DOHH2 (cell line): Measurements from ENCODE around the gene MBD2.
A peak's percentile ranks its signal among the peaks of the same experiment; 100 is the strongest.

Experiments used
- H3F3A ChIP-seq: fragments of 200-600 bp; sonication (generic), shearing (Covaris generic); 2 replicates; pipeline ENCODE4 v1.6.0; 2016; ENCODE audit warnings: antibody characterized with exemption, mild to moderate bottlenecking; ENCODE audit not compliant: control insufficient read depth, insufficient read depth
- H3K27ac ChIP-seq: fragments of 200-600 bp; sonication (generic); 2 replicates; pipeline ENCODE4 v1.5.1; 2014; ENCODE audit warnings: low read depth, mild to moderate bottlenecking, low read length, moderate library complexity
- H3K27me3 ChIP-seq: fragments of 200-600 bp; sonication (generic); 2 replicates; pipeline ENCODE4 v1.6.1; 2014; ENCODE audit warnings: mild to moderate bottlenecking, low read length, mixed read lengths; ENCODE audit not compliant: control insufficient read depth
- H3K36me3 ChIP-seq: fragments of 200-600 bp; sonication (generic); 2 replicates; pipeline ENCODE4 v1.6.1; 2014; ENCODE audit warnings: mild to moderate bottlenecking, low read length, moderate library complexity, mixed read lengths; ENCODE audit not compliant: control insufficient read depth
- H3K4me1 ChIP-seq: fragments of 200-600 bp; sonication (generic); 2 replicates; pipeline ENCODE4 v1.6.1; 2014; ENCODE audit warnings: mild to moderate bottlenecking, low read length, mixed read lengths; ENCODE audit not compliant: control insufficient read depth
- H3K4me2 ChIP-seq: fragments of 200-600 bp; sonication (generic); 2 replicates; pipeline ENCODE4 v1.6.0; 2014; ENCODE audit warnings: mild to moderate bottlenecking, low read length, moderate library complexity
- H3K4me3 ChIP-seq: fragments of 200-600 bp; sonication (generic); 2 replicates; pipeline ENCODE4 v1.5.1; 2014; ENCODE audit warnings: mild to moderate bottlenecking, low read length, mixed read lengths
- H3K79me2 ChIP-seq: fragments of 200-600 bp; sonication (generic); 2 replicates; pipeline ENCODE4 v1.6.1; 2014; ENCODE audit warnings: mild to moderate bottlenecking, low read length, mixed read lengths; ENCODE audit not compliant: control insufficient read depth
- H3K9me2 ChIP-seq: fragments of 200-600 bp; sonication (generic); replicated peaks from 2 replicates; pipeline ENCODE4 v1.6.1; 2014; ENCODE audit warnings: mild to moderate bottlenecking, low read length, mixed read lengths; ENCODE audit not compliant: control insufficient read depth
- H3K9me3 ChIP-seq: fragments of 200-600 bp; sonication (generic); 2 replicates; pipeline ENCODE4 v1.6.1; 2014; ENCODE audit warnings: antibody characterized with exemption, low read length, mixed read lengths; ENCODE audit not compliant: control insufficient read depth, insufficient read depth
- H4K20me1 ChIP-seq: fragments of 200-600 bp; sonication (generic); 2 replicates; pipeline ENCODE4 v1.6.0; 2014; ENCODE audit warnings: low read depth, mild to moderate bottlenecking, antibody characterized with exemption, low read length, moderate library complexity; ENCODE audit not compliant: control insufficient read depth, insufficient read depth
- CTCF ChIP-seq: fragments of 200-600 bp; sonication (generic); IDR thresholded peaks from one replicate; pipeline ENCODE4 v1.5.1; 2014; ENCODE audit warnings: antibody characterized with exemption, mild to moderate bottlenecking, low read depth, low read length; ENCODE audit not compliant: poor library complexity, severe bottlenecking
- EZH2phosphoT487 ChIP-seq: fragments of 200-600 bp; sonication (generic); IDR thresholded peaks from 2 replicates; pipeline ENCODE4 v1.6.1; 2017; ENCODE audit warnings: borderline replicate concordance, mild to moderate bottlenecking, antibody characterized with exemption, low read length, moderate library complexity, mixed read lengths

MBD2 gene

GRCh38 chr18:54267701-54268100 is 43.2 kb upstream of the MBD2 start:
- peaks cover 76% of the 10 kb centered on the region for H3K4me1 ChIP-seq
- TF ChIP-seq EZH2phosphoT487: no peak
- TF ChIP-seq CTCF: no peak

DNA sequence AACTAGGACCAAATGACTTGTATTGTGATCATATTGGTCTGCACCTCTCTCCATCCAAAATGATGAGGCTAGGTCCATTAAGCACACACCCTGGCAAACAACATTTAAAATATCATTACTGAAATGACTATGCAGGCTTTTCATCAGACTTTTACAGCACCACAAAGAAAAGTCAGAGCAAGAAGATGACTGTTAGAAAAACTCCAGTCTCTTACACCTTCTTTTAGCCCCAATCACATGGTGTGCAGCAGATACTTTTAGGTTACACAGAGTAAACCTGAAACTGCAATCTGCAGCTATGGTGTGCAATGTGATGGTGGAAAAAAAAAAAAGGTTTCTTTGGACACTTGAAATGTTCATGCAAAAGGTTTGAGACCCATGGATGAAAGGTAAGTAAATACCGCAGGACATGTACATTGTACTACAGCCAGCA is 39.5 kb upstream of the MBD2 start:
- no peaks in the 10 kb centered on the region for H3K9me2 ChIP-seq
- H4K20me1 ChIP-seq: no peaks in the 10 kb centered on the region
- H3K27me3 ChIP-seq: no peaks in the 10 kb centered on the region
- peak overlapping the region; percentile 71 for H3K4me2 ChIP-seq
- peaks cover 13% of the 10 kb centered on the region for H3F3A ChIP-seq
- no peaks in the 10 kb centered on the region for H3K9me3 ChIP-seq
- TF ChIP-seq CTCF (no peak), EZH2phosphoT487 (no peak)
- peaks cover 60% of the 10 kb centered on the region for H3K4me1 ChIP-seq
- no peaks in the 10 kb centered on the region for H3K79me2 ChIP-seq
- H3K27ac ChIP-seq: peak overlapping the region; percentile 31; the same call in 1 of the 2 replicates
- H3K4me3 ChIP-seq: peak overlapping the region; percentile 54
- no peaks in the 10 kb centered on the region for H3K36me3 ChIP-seq

More at GRCh38 chr18:54267701-54268100, 43.2 kb upstream of the MBD2 start:
- Histone ChIP-seq H3K36me3 (no peaks in the 10 kb centered on the region), H3K4me2 (no peak overlapping the region), H3K79me2 (peaks cover 23% of the 10 kb centered on the region), H3K27me3 (no peaks in the 10 kb centered on the region), H3K9me3 (no peaks in the 10 kb centered on the region), H3F3A (peaks cover 16% of the 10 kb centered on the region), H4K20me1 (no peaks in the 10 kb centered on the region), H3K27ac (no peak overlapping the region), H3K9me2 (no peaks in the 10 kb centered on the region), H3K4me3 (no peak overlapping the region)

DNA sequence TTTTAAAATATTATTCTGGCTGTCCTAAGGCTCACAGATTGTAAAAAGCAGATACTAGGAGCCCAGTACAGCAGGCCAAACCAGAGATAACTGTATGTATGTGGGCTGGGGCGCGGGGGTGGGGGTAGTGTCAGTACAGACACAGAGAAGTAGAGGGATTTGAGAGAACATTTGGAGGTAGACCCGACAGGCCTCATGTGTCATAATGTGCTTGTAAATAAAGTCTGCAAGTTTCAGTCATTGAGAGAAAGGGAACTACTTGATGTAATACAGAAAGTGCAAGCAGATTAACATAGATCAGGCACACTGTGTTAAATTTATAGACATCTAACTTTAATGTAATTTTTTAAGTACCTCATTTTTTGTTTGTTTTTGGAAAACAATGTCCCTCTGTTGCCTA is 37.4 kb upstream of the MBD2 start:
- no peak overlapping the region for H3K27ac ChIP-seq

More for the DNA sequence above, 37.4 kb upstream of the MBD2 start:
- Histone ChIP-seq H3K4me2 (peak overlapping the region; percentile 40), H3F3A (peaks cover 7% of the 10 kb centered on the region), H4K20me1 (no peaks in the 10 kb centered on the region), H3K36me3 (no peaks in the 10 kb centered on the region), H3K4me1 (peaks cover 48% of the 10 kb centered on the region), H3K79me2 (no peaks in the 10 kb centered on the region), H3K27me3 (no peaks in the 10 kb centered on the region), H3K4me3 (no peak overlapping the region), H3K9me2 (no peaks in the 10 kb centered on the region), H3K9me3 (no peaks in the 10 kb centered on the region)
- TF ChIP-seq CTCF: no peak
- TF ChIP-seq EZH2phosphoT487: no peak
